GM10266 (cell line): ENCODE data around the gene CMPK1.

Source experiments
- DNase-seq: peaks from one replicate; pipeline ENCODE4 v3.0.0; 2012; ENCODE audit errors: extremely low spot score
- TF ChIP-seq, protein P1 (sequence below): IDR thresholded peaks from 2 replicates; pipeline ENCODE4 v1.5.1; 2012; ENCODE audit warnings: mild to moderate bottlenecking, low read depth; ENCODE audit not compliant: control insufficient read depth, insufficient read depth; ENCODE audit errors: missing control alignments

Gene CMPK1

DNA sequence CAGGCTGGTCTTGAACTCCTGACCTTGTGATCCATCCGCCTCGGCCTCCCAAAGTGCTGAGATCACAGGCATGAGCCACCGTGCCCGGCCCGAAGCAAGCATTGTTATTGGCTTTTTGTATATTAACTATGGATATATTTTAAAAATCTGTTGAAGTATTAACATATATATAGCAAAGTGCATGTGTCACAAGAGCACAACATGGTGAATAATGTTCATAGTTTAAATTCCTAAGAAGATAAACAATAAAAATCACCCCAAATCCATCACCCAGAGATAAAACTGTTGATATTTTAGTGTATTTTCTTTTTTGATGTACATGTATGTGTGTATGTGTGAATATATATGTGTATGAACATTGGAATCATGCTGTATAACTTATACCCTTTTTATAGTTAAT, 73.4 kb downstream of the CMPK1 start:
- TF ChIP-seq, protein P1, sequence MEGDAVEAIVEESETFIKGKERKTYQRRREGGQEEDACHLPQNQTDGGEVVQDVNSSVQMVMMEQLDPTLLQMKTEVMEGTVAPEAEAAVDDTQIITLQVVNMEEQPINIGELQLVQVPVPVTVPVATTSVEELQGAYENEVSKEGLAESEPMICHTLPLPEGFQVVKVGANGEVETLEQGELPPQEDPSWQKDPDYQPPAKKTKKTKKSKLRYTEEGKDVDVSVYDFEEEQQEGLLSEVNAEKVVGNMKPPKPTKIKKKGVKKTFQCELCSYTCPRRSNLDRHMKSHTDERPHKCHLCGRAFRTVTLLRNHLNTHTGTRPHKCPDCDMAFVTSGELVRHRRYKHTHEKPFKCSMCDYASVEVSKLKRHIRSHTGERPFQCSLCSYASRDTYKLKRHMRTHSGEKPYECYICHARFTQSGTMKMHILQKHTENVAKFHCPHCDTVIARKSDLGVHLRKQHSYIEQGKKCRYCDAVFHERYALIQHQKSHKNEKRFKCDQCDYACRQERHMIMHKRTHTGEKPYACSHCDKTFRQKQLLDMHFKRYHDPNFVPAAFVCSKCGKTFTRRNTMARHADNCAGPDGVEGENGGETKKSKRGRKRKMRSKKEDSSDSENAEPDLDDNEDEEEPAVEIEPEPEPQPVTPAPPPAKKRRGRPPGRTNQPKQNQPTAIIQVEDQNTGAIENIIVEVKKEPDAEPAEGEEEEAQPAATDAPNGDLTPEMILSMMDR = no peak
- DNase-seq = no peak

GRCh38 chr1:47407481-47407880, 73.9 kb downstream of the CMPK1 start:
- DNase-seq = no peak
- TF ChIP-seq, protein P1 = no peak

DNA sequence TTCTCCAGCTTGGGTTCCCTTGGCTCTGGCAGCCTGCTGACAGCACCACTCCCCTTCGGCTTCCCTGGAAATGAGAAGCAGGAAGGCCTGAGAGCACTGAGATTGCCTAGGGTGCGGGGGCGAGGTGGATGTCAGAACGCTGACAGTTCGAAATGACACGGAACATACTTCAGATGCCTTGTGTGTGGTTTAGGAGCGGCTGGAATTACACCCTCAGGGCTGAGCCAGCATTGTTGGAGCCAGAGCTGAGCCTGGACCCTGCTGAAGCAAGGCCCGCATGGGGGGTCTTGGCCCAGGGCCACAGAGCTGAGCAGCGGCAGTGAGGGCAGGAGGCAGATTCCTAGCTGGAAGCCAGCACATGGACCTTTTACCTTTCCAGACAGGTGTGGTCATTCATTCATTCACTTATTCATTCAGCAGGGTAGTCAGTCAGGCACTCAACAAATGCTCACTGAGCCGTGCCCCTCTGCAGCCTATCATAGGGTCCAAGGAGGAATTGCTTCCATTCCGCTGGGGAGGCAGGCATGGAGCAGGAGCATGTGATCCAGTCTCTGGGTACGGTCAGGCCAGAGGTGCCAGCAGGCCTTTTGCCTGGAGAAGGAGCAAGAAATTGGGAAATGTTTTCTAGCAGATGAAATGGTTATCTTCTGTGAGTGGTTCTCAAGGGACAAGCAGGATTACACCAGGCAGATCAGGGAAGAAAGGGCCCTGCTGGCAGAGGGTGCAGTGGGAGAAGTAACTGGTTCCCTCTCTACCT, 75.9 kb downstream of the CMPK1 start:
- TF ChIP-seq, protein P1 = no peak
- DNase-seq = no peak

DNA sequence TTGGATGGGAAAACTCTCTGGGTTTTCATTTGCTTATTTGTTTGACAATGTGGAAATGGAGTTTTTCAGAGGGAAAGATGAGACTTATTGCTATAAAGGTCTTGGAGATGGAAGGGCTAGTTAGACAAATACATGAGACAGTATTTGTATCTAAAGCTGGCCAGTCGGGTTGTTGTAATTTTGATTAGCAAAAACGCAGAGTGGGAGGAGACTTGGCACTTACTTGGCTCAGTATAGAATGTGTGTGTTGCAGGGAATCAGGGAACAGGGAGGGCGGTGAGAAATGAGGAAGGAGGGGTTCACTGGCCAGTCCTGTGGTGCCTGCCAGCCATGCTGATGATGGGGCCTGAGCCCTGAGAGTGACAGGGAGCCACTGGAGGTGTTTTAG, 76.5 kb downstream of the CMPK1 start:
- TF ChIP-seq, protein P1 = no peak
- DNase-seq = no peak

DNA sequence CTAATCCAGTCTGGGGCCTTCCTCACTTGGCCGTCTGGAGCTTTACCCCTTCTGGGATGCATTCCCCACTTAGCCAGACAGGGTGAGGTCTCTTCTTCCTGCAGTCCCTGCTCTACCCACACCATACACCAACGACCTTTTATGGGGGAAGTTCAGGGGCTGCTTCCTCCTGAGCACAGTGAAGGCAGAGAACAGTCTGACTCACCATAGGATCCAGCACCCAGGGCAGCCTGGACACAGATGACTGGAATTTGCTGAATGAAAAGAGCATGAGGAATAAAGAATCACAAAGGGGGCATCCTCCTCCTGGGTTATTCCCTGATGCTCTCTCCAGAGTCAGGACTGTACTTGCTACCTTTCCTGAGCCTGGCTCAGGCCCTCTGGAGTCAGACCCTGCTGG, 77.8 kb downstream of the CMPK1 start:
- TF ChIP-seq, protein P1 = no peak
- DNase-seq = no peak

- TF ChIP-seq, protein P1 = no peak
- DNase-seq = no peak
Measured at GRCh38 chr1:47412437-47412836, 78.8 kb downstream of the CMPK1 start.

- DNase-seq = no peak
- TF ChIP-seq, protein P1 = no peak
Measured at GRCh38 chr1:47415728-47416318, 82.2 kb downstream of the CMPK1 start, which contains the start of gene FOXE3. Gene FOXE3 (plus strand): TSS chr1:47416285. CDS start chr1:47416316, 31 bp downstream.
